CD4-positive, alpha-beta T cell treated with Interleukin-4 for 4 hours (primary cell): ENCODE data around the gene PLA2G4F.
"Not testable (repeated sequence)": the region's sequence is repeated elsewhere in the genome, so short reads cannot be mapped to it uniquely, and the experiment has no call there.

ENCODE experiments used
- DNase-seq: peaks from one replicate; pipeline ENCODE4 v3.0.0-alpha.2; 2020

PLA2G4F gene

DNA sequence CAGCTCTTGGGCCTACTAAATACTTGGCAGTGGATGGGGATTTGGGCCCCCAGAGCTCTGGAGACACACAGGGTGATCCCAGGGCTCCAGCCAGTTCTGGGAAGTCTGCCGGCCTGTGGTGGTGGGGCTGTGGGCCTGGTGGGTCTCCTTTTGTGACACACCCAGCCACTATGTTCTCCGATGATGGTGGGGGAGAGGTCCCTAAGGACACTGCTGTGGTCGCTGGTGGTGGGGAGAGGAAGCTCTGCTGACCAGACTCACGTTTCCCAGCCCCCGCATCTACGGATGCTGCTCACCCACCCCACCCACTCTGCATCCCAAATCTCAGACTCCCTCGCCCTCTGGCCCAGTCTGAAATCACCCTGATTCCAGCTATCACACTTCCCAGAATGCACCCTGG lies 62.5 kb downstream of the PLA2G4F start:
- no peak for DNase-seq

DNA sequence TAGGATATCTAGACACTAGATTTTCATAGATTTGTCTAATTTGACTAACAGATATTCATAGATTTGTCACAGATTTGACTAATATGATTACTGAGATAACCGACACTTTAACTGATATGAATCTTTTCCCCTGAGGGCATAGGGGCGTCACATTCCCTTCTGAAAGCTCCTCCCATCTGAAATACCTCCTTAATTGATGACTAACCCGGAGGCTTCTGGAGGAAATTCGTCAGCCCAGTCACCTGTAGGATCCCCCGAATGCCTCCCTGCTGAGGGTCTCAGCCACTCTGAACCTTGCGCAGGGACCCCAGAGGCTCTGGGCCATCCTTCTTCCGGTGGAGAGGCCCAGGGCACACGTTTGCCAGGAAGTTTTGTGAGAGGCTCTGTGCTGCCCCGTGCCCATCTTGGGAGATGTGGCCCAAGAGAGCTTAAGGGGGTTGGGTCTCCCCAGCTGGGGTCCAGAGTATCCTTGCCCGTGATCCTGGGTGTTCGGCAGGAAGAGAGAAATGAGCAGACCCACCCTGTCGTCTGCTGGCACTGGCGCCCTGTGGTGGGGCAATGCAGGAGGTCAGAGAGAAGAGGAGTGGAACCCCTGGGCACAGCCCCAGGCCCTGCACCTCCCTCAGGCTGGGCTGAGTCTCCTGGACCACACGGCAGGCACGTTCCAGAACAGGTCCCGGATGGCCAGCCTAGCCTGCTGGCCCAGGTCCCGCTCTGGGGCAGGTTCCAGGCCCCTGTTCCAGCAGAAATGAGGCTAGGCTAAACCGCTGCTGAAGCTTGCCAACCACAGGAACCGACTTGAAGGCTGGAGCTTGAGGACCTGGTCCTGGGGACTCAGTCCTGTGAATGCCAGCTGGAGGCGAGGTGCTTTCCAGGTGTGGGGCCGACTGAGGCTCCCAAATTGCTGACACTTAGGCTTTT lies 63.8 kb downstream of the PLA2G4F start:
- no peak for DNase-seq

DNA sequence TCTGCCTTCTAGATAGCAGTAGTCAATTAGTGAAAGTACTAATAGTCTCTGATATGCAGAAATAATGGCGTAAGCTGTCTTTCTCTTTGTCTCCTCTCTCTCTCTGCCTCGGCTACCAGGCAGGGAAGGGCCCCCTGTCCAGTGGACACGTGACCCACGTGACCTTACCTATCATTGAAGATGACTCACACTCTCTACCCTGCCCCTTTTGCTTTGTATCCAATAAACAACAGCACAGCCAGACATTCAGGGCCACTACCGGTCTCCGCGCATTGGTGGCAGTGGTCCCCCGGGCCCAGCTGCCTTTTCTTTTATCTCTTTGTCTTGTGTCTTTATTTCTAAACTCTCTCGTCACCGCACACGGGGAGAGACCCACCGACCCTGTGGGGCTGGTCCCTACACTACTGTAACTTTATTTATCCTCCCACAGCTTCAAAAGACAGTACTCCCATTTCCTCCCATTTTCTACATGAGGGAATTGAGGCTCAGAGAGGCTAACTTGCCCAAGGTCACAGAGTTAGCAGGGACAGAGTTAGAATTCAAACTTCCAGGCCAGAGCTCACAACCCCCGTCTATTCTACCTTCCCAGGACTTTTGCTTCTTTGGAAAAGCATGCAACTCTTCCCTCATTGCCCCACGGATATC lies 64.6 kb downstream of the PLA2G4F start:
- DNase-seq: not testable (repeated sequence)

DNA sequence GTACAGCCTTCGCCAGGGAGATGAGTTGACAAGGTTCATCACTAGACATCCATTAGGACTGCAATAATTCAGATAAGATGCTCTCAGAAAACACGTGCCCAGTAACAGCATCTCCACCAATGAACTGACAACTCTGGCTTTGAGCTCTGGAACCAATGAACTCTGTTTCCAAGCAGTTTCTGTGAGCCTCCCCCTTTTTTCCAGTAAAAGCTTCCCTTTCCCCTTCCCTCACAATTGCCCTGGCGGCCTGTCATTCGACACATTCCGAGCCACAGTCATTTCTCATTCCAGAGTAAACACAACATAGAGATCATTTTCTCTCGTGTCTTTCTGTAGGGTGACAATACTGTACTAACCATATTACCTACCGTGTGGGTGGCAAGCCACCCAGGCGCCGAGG lies 65.7 kb downstream of the PLA2G4F start:
- DNase-seq: no peak

DNA sequence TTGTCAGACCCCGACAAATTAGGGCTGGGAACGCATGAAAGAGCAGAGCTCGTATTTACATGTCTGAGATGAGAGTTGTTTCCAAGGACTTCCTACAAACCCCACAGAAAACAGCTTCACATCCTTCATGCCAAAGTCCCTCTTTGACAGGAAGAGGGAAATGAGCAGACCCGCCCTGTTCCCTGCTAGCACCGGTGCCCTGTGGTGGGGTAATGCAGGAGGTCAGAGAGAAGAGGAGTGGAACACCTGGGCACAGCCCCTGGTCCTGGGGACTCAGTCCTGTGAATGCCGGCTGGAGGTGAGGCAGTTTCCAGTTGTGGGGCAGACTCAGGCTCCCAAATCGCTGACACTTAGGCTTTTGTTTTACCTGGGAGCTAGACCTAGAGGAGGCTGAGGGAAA lies 66.1 kb downstream of the PLA2G4F start:
- no peak for DNase-seq

DNA sequence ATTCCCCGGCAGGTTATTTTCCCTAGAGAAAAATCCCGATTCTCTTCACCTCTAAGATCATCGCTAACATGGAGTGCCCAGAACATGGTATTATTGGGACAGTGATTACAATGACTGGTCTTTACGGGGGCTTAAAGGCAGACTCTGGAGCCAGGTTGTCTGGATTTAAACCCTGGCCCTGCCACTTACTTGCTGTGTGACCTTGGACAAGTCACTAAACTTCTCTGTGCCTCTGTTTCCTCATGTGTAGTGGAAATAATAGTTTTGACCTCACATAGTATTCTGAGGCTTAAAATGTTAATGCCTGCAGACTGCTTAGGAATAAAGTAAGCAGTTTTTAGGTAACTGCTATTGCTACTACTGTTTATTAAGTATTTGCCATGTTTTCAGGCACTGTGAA lies 66.5 kb downstream of the PLA2G4F start:
- DNase-seq: no peak
